GM12892 (cell line): Measurements from ENCODE around the gene DLG4.

Experiments
- POLR2A ChIP-seq: IDR thresholded peaks from 2 replicates; pipeline ENCODE4 v1.6.1; 2011; ENCODE audit warnings: low read depth, low read length, control low read depth
- TAF1 ChIP-seq: IDR thresholded peaks from 2 replicates; pipeline ENCODE4 v1.6.1; 2011; ENCODE audit warnings: low read depth, mild to moderate bottlenecking, control low read depth, low read length, borderline replicate concordance

DNA sequence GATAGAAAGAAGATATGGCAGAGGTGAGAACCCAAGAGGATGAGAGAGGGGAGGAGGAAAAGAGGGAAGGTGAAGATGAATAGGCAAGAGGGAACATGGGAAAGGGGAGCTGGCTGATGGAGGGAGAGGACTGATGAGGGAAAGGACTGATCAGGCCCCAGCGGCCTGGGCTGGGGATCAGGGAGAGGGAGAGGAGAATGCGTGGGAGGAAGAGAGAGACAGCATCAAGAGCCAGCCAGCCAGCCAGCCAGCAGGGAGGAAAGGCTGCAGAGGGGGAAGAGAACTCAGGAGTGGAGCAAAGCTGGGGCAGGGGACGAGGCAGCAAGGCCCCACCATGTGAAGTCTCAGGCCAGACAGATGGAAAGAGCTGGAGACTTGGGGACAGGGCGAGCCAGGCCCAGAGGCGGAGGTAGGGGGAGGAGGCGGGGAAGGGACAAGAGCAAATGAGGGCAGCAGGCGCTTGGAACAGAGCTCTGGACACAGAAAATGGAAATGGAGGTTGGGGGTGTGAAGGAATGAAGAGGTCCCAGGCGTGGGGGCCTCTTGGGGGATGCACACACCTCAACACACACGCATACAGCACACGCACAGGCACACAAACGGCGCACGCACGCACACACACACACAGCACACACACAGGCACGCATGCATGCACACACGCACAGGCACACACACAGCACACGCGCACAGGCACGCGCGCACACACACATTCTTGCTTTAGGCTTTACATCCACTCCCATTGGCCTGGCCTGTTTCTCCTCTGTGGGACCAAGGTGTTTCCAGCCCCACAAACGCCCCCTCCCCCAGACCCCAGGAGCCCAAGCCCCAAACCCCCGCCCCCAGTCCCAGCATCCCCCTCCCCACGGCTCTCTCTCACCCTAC, 12.3 kb downstream of the DLG4 start:
- TF ChIP-seq POLR2A: no peak
- no peak for TF ChIP-seq TAF1
